ENCODE results near the gene ACTL10. TPM values are rescaled to one million over a fixed set of nuclear protein-coding genes. Genes with fewer than 3 reads are reported as not detected.

ACTL10 gene
- total and polyA plus RNA-seq, 10 donors, result 1.1 to 3.5 (median 2.1) TPM

DNA sequence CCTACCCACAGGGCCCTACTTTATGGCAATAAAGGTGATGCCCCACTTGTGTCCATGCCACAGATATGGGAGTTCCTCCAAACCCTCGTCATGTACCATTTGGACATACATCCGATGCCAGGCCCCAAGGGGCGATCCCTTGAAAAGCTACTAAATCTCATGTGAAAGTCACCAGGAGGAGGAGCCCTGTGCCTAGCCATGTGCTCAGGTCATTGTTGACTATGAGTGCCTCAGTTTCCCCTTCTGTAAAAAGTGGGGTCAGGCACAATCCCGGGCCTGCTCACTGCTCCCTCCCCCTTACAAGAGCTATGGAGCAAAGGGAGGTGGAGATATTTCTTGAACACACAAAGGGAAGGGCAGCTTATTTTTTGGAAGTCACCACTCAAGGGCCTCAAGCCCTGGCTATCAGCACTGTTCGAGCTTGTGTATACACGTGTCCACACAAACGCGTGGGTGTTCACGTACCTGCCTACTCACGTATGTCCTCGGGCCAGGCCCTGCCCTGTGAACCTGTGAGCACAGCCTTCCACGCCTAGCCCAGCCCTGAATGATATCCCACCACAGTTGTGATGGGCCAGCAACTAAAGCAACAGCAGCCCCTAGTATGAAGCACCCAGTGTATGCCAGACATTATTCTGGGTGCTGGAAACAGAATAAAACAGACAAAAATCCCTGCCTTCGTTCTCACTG is 1.9 kb downstream of the ACTL10 start:
- intact Hi-C loops (cut with DNase I; ENCODE audit: low total_unique reads), result no loop called here
- DNase-seq, result no peak
- TF ChIP-seq POLR2AphosphoS5 (IDR thresholded peaks at IDR 0.05), result no peak
- Histone ChIP-seq H3K27ac (peak overlapping the region in 4 of 8 donors; percentile 87 to 94 (median 90)), H3K9me3 (no peaks in the 10 kb centered on the region), H3K36me3 (peaks cover 0 to 33% (median 0%) of the 10 kb centered on the region in 6 donors), H3K4me1 (peaks cover 10 to 71% (median 50%) of the 10 kb centered on the region in 6 donors), H3K4me3 (peak overlapping the region in 2 of 8 donors; percentile 78 to 89), H3K27me3 (replicated peaks in 1 of 7) (no peaks in the 10 kb centered on the region)
- 91 to 95% (median 93%) methylated on average over 13 of the region's 13 CpGs for WGBS, 5 donors

DNA sequence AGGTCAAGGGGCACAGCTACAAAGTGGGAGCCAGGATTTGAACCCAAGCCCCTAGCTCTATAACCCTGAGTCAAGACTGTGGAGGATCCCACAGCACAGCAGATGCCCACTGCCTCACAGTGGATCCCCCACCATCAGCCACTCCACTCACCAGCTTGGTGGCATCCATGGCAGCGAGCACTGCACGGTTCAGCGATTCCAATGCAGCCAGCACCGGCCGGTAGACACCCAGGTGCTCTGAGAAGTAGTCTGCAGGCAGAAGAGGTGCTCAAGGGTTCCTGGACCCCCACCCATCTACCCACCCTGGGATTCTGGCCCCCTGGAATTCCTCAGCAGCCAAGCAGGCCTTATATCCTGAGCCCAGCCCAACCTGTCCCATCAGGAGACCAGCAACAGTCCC is 2.5 kb downstream of the ACTL10 start:
- intact Hi-C loops (cut with DNase I; ENCODE audit: low total_unique reads), result no loop called here
- WGBS, 5 donors, result 83 to 91% (median 90%) methylated on average over 4 to 5 of the region's 5 CpGs
- Histone ChIP-seq H3K27ac (no peak overlapping the region), H3K36me3 (peaks cover 0 to 33% (median 0%) of the 10 kb centered on the region in 6 donors), H3K27me3 (replicated peaks in 1 of 7) (no peaks in the 10 kb centered on the region), H3K9me3 (no peaks in the 10 kb centered on the region), H3K4me3 (no peak overlapping the region), H3K4me1 (peaks cover 12 to 70% (median 49%) of the 10 kb centered on the region in 6 donors)
- DNase-seq, result no peak
- TF ChIP-seq POLR2A (IDR thresholded peaks at IDR 0.05) (no peak), POLR2AphosphoS5 (IDR thresholded peaks at IDR 0.05) (no peak)
- TF ChIP-seq, protein P1, sequence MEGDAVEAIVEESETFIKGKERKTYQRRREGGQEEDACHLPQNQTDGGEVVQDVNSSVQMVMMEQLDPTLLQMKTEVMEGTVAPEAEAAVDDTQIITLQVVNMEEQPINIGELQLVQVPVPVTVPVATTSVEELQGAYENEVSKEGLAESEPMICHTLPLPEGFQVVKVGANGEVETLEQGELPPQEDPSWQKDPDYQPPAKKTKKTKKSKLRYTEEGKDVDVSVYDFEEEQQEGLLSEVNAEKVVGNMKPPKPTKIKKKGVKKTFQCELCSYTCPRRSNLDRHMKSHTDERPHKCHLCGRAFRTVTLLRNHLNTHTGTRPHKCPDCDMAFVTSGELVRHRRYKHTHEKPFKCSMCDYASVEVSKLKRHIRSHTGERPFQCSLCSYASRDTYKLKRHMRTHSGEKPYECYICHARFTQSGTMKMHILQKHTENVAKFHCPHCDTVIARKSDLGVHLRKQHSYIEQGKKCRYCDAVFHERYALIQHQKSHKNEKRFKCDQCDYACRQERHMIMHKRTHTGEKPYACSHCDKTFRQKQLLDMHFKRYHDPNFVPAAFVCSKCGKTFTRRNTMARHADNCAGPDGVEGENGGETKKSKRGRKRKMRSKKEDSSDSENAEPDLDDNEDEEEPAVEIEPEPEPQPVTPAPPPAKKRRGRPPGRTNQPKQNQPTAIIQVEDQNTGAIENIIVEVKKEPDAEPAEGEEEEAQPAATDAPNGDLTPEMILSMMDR (IDR thresholded peaks at IDR 0.05 in 8 of 11, conservative IDR thresholded peaks at IDR 0.05 in 3 of 11), result no peak

DNA sequence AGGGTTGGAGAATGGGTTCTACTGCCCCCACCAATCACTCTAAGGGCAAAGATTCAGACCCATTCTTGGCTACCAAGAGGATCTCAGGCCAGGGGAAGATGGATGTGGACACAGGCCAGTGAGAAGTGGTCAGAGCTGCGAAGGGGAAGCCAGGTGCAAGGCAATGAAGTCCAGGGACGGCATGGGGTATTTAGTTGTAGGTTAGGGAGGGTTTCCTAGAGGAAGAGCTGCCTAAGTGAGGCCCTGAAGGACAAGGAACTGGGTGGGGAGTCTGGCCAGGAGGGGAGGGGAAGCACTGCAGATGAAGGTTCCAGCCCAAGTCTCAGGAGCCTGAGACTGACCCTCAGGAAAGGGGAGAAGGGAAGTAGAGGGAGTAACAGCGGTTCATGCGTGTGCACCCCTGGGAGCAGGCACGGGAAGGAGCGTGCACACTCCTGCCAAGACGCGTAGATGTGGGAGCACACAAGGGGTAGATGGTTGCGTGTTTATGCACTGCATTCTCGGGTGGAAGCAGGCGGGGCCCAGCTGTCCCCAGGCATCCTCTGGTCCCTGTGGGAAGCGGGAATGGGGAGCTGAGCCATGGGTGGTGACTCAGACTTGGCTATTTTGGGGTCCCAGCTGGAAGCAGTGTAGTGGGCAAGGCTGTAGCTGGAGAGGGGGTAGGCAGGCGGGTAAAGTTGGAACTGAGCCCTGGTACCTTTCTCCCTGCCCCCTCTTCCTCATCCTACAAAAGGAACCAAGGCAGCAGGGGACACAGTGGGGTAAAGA is 3.3 kb downstream of the ACTL10 start:
- Histone ChIP-seq H3K27me3 (replicated peaks in 1 of 7) (no peaks in the 10 kb centered on the region), H3K4me3 (no peak overlapping the region), H3K9me3 (no peaks in the 10 kb centered on the region), H3K36me3 (peaks cover 0 to 33% (median 0%) of the 10 kb centered on the region in 6 donors), H3K27ac (no peak overlapping the region), H3K4me1 (peaks cover 14 to 68% (median 49%) of the 10 kb centered on the region in 6 donors)
- no peak for DNase-seq
- 86 to 95% (median 92%) methylated on average over 13 of the region's 13 CpGs for WGBS, 5 donors
- TF ChIP-seq POLR2AphosphoS5 (IDR thresholded peaks at IDR 0.05), result no peak
- TF ChIP-seq, protein P1 (IDR thresholded peaks at IDR 0.05 in 8 of 11, conservative IDR thresholded peaks at IDR 0.05 in 3 of 11), result no peak
- no peak for TF ChIP-seq POLR2A (IDR thresholded peaks at IDR 0.05)
- intact Hi-C loops (cut with DNase I; ENCODE audit: low total_unique reads), result no loop called here

DNA sequence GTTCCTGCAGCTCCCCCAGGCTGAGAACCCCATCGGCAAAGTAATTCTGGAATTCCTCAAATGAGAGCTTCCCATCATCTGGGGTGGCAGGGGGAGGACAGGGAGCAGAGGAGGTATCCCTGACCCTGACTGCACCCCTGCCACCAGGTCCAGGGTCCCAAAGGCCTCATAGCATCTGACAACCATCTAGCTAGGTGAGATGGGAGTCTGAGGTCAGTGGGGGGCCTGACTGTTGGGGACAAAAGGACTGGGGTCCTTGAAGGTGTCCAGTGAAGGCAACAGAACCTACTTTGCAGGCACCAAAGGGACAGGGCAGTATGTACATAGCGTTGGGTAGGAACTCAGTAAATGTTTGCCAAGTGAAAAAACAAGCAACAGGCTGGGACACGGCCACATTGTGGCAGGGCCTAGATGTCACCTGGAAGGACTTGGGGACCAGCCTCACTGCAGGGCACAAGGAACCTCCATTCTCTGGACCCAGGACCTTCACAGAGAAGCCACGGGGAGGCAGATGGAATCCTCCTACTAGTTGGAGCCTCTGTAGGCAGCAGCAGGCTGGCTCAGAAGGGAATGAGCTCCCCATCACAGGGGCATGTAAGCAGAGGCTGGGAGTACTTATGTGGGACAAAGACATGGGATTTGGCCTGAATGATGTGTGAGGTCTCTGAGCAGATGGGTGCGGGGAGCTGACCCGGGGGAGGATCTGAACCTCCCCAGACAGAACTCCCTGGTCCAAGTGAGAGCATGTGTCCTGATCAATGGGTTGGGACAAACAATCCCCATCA is 4.2 kb downstream of the ACTL10 start:
- WGBS, 5 donors, result 93 to 98% (median 95%) methylated on average over 6 of the region's 6 CpGs
- Histone ChIP-seq H3K9me3 (no peaks in the 10 kb centered on the region), H3K27ac (no peak overlapping the region), H3K36me3 (peaks cover 0 to 33% (median 0%) of the 10 kb centered on the region in 6 donors), H3K4me1 (peaks cover 18 to 72% (median 55%) of the 10 kb centered on the region in 6 donors), H3K27me3 (replicated peaks in 1 of 7) (no peaks in the 10 kb centered on the region), H3K4me3 (no peak overlapping the region)
- intact Hi-C loops (cut with DNase I; ENCODE audit: low total_unique reads), result no loop called here
- no peak for DNase-seq
- TF ChIP-seq, protein P1 (IDR thresholded peaks at IDR 0.05 in 8 of 11, conservative IDR thresholded peaks at IDR 0.05 in 3 of 11), result no peak
- TF ChIP-seq POLR2A (IDR thresholded peaks at IDR 0.05) (no peak), POLR2AphosphoS5 (IDR thresholded peaks at IDR 0.05) (no peak)
